HG03108 (cell line): ENCODE data around the gene CERS4.
"Not testable (repeated sequence)": the region's sequence is repeated elsewhere in the genome, so short reads cannot be mapped to it uniquely, and the experiment has no call there.

ENCODE experiments used
- ATAC-seq: cut with Tn5 transposase; IDR thresholded peaks from one replicate; pipeline ENCODE4 v1.9.1; 2021; ENCODE audit warnings: moderate library complexity; ENCODE audit not compliant: unreplicated experiment

CERS4 gene

GRCh38 chr19:8259142-8259921, 50.2 kb downstream of the CERS4 start:
- no peak for ATAC-seq

GRCh38 chr19:8259922-8260247, 50.7 kb downstream of the CERS4 start:
- no peak for ATAC-seq

- no peak for ATAC-seq
Measured at GRCh38 chr19:8261347-8261746, 52.2 kb downstream of the CERS4 start.

- no peak for ATAC-seq
Measured at GRCh38 chr19:8261881-8262280, 52.7 kb downstream of the CERS4 start.

- no peak for ATAC-seq
Measured at GRCh38 chr19:8262431-8262830, 53.3 kb downstream of the CERS4 start.

- not testable (repeated sequence) for ATAC-seq
Measured at GRCh38 chr19:8264248-8264647, 55.1 kb downstream of the CERS4 start.

GRCh38 chr19:8265872-8266271, 56.7 kb downstream of the CERS4 start:
- no peak for ATAC-seq

GRCh38 chr19:8269724-8270123, 60.6 kb downstream of the CERS4 start:
- ATAC-seq, result no peak

GRCh38 chr19:8276508-8276907, 67.3 kb downstream of the CERS4 start:
- ATAC-seq, result not testable (repeated sequence)

- ATAC-seq, result not testable (repeated sequence)
Measured at GRCh38 chr19:8291337-8291736, 82.2 kb downstream of the CERS4 start.

GRCh38 chr19:8302357-8302691, 93.2 kb downstream of the CERS4 start:
- ATAC-seq, result no peak

- no peak for ATAC-seq
Measured at GRCh38 chr19:8302734-8303133, 93.6 kb downstream of the CERS4 start.

- ATAC-seq, result no peak
Measured at GRCh38 chr19:8304841-8305621, 95.9 kb downstream of the CERS4 start.

GRCh38 chr19:8305798-8306197, 96.6 kb downstream of the CERS4 start:
- ATAC-seq, result no peak

GRCh38 chr19:8306235-8307054, 97.3 kb downstream of the CERS4 start:
- ATAC-seq, result no peak

- no peak for ATAC-seq
Measured at GRCh38 chr19:8307400-8307964, 98.3 kb downstream of the CERS4 start.

- ATAC-seq, result peak; percentile 77
Measured at GRCh38 chr19:8307965-8308866, 99.0 kb downstream of the CERS4 start, which contains the start of gene CD320. Gene CD320 (minus strand): TSS chr19:8308358. CDS start chr19:8308290, 68 bp downstream.

GRCh38 chr19:8308891-8309291, 99.7 kb downstream of the CERS4 start:
- no peak for ATAC-seq

GRCh38 chr19:8310342-8311055, 101.3 kb downstream of the CERS4 start:
- no peak for ATAC-seq
